OCI-LY7 (cell line): ENCODE measurements around the gene EPB41L2.

ENCODE experiments used
- CTCF ChIP-seq: fragments of 200-600 bp; sonication (generic); conservative IDR thresholded peaks from 2 replicates; pipeline ENCODE4 v1.5.1; 2014; ENCODE audit warnings: mild to moderate bottlenecking, antibody characterized with exemption, low read length, moderate library complexity, mixed read lengths
- EZH2phosphoT487 ChIP-seq: fragments of 200-600 bp; sonication (generic); IDR thresholded peaks from 2 replicates; pipeline ENCODE4 v1.6.1; 2018; ENCODE audit warnings: low read depth, borderline replicate concordance, mild to moderate bottlenecking, mixed run types, antibody characterized with exemption, low read length, moderate library complexity, mixed read lengths

- TF ChIP-seq CTCF (no peak), EZH2phosphoT487 (no peak)
Measured at GRCh38 chr6:130839379-130839778, 223.7 kb downstream of the EPB41L2 start.
